ENCODE measurements around the gene COL20A1.

GRCh38 chr20:63293871-63294535 is 1.0 kb downstream of the COL20A1 start:
- no peak for TF ChIP-seq MYC (IDR thresholded peaks at IDR 0.05; ENCODE audit: low read depth, low read length)
- TF ChIP-seq CTCF (IDR thresholded peaks at IDR 0.05; ENCODE audit: low read depth, low read length) = no peak

Measured in NB4 (cell line).